A172 (cell line): Measurements from ENCODE around the gene ITPRIPL2. TPM values are rescaled to one million over a fixed set of nuclear protein-coding genes. Genes with fewer than 3 reads are reported as not detected.

Experiments used
- total RNA-seq: library from RNA; depleted of rRNA; stranded (reverse); fragments of >200 nt; shearing (Covaris generic); gene quantifications from 2 replicates; pipeline ENCODE4 v1.2.3, GENCODE V29; 2014; rRNA removed

Gene ITPRIPL2
- total RNA-seq, 1 experiment from 2014 or later, result 30.8 TPM

Other genes with a start within 250 kb of the ITPRIPL2 start
- gene SMG1, start 187.6 kb upstream of the ITPRIPL2 start, total RNA-seq, result 32.9 and 34.0 TPM in 2 replicates
- gene TMC7, start 130.0 kb upstream of the ITPRIPL2 start, total RNA-seq, result 0.84 and 1.2 TPM in 2 replicates
- gene COQ7, start 46.4 kb upstream of the ITPRIPL2 start, total RNA-seq, result 39.0 and 50.5 TPM in 2 replicates
- 0.55 and 1.3 TPM in 2 replicates for gene SYT17, start 54.3 kb downstream of the ITPRIPL2 start, total RNA-seq
- 0.38 and 0.83 TPM in 2 replicates for gene CLEC19A, start 171.8 kb downstream of the ITPRIPL2 start, total RNA-seq